K562 (cell line): Measurements from ENCODE around the gene LIMS1. TPM values are rescaled to one million over a fixed set of nuclear protein-coding genes. Genes with fewer than 3 reads are reported as not detected.

Experiments used
- ARID1B ChIP-seq: fragments of 450-650 bp; IDR thresholded peaks from 2 replicates; pipeline ENCODE4 v1.6.1; 2016; ENCODE audit warnings: antibody characterized with exemption, mild to moderate bottlenecking, inconsistent platforms
- ATF4 ChIP-seq: fragments of 450-650 bp; formaldehyde crosslinking; IDR thresholded peaks from 2 replicates; pipeline ENCODE4 v1.4.0; 2022; ENCODE audit warnings: mild to moderate bottlenecking, moderate library complexity
- ATF7 ChIP-seq: fragments of 450-650 bp; IDR thresholded peaks from 2 replicates; pipeline ENCODE4 v1.7.1; 2014; ENCODE audit warnings: mild to moderate bottlenecking, moderate library complexity
- CBX8 ChIP-seq: fragments of 200-600 bp; sonication (generic); IDR thresholded peaks from 2 replicates; pipeline ENCODE4 v1.6.1; 2012; ENCODE audit warnings: borderline replicate concordance, mixed run types, low read depth, mild to moderate bottlenecking, moderate library complexity, mixed read lengths, low read length, control low read depth, inconsistent platforms; ENCODE audit not compliant: poor library complexity, severe bottlenecking; ENCODE audit errors: extremely low read depth
- CSDE1 ChIP-seq, 2 experiments: fragments of 450-650 bp; IDR thresholded peaks; 2 replicates each; pipeline ENCODE4 v1.6.1; 2016; ENCODE audit warnings: mild to moderate bottlenecking in 1 of 2
- DMBX1 ChIP-seq: fragments of 250-450 bp; sonication (Bioruptor Pico); IDR thresholded peaks from 2 replicates; pipeline ENCODE4 v1.8.0; 2022; ENCODE audit warnings: inconsistent platforms, mild to moderate bottlenecking, moderate library complexity, borderline replicate concordance
- ESRRB ChIP-seq: fragments of 250-450 bp; sonication (Bioruptor Pico); IDR thresholded peaks from 2 replicates; pipeline ENCODE4 v1.5.0; 2020; ENCODE audit warnings: mild to moderate bottlenecking, moderate library complexity, borderline replicate concordance
- GABPB2 ChIP-seq: fragments of 250-450 bp; sonication (Bioruptor Pico); conservative IDR thresholded peaks from 2 replicates; pipeline ENCODE4 v1.5.1; 2021; ENCODE audit warnings: mild to moderate bottlenecking
- GTF2B ChIP-seq: IDR thresholded peaks from 2 replicates; pipeline ENCODE4 v1.6.1; 2011; ENCODE audit not compliant: insufficient read length; ENCODE audit errors: extremely low read depth
- HDGF ChIP-seq: fragments of 450-650 bp; IDR thresholded peaks from 2 replicates; pipeline ENCODE4 v1.6.1; 2016
- HMG20A ChIP-seq: fragments of 450-650 bp; formaldehyde crosslinking; conservative IDR thresholded peaks from 2 replicates; pipeline ENCODE4 v1.4.0; 2020; ENCODE audit warnings: mild to moderate bottlenecking, mixed read lengths
- JUN ChIP-seq, 2 experiments: sonication (generic) in 1 of 2; formaldehyde crosslinking in 1 of 2; IDR thresholded peaks; 2 replicates each; pipeline versions ENCODE4 v1.6.1 to v1.8.0; 2012 to 2022; ENCODE audit warnings: borderline replicate concordance in 2 of 2, mild to moderate bottlenecking in 2 of 2, improper control_type of control experiment in 1 of 2, low read depth in 1 of 2, low read length in 1 of 2, missing genetic modification reagents in 1 of 2
- MED1 ChIP-seq: sonication (generic); formaldehyde crosslinking; IDR thresholded peaks from 2 replicates; pipeline ENCODE4 v1.8.1; 2023; ENCODE audit warnings: missing genetic modification reagents, borderline replicate concordance
- MEF2D ChIP-seq: conservative IDR thresholded peaks from 2 replicates; pipeline ENCODE4 v1.6.1; 2016; ENCODE audit warnings: low read depth, missing genetic modification characterization, missing compliant biosample characterization
- POU5F1 ChIP-seq: fragments of 150-350 bp; IDR thresholded peaks from 2 replicates; pipeline ENCODE4 v1.6.1; 2014; ENCODE audit warnings: borderline replicate concordance, low read length, low read depth, mild to moderate bottlenecking; ENCODE audit not compliant: partially characterized antibody
- PURB ChIP-seq: sonication (generic); formaldehyde crosslinking; IDR thresholded peaks from 2 replicates; pipeline ENCODE4 v1.9.0; 2021; ENCODE audit warnings: low read depth, mild to moderate bottlenecking, missing genetic modification reagents
- SLC30A9 ChIP-seq: fragments of 250-450 bp; sonication (Bioruptor Pico); IDR thresholded peaks from 2 replicates; pipeline ENCODE4 v1.8.0; 2022; ENCODE audit warnings: mild to moderate bottlenecking, moderate library complexity
- SMARCB1 ChIP-seq: IDR thresholded peaks from 2 replicates; pipeline ENCODE4 v1.6.1; 2011; ENCODE audit warnings: improper control_type of control experiment, low read depth; ENCODE audit not compliant: insufficient read length
- ZNF3 ChIP-seq: fragments of 250-450 bp; sonication (Bioruptor Pico); IDR thresholded peaks from 2 replicates; pipeline ENCODE4 v1.5.0; 2021; ENCODE audit warnings: mild to moderate bottlenecking, moderate library complexity
- ZNF316 ChIP-seq: fragments of 450-650 bp; IDR thresholded peaks from 2 replicates; pipeline ENCODE4 v1.6.1; 2016
- ZNF77 ChIP-seq: fragments of 250-450 bp; sonication (Bioruptor Pico); IDR thresholded peaks from 2 replicates; pipeline ENCODE4 v1.5.0; 2020
- polyA plus RNA-seq, 8 experiments: library from polyadenylated mRNA; depleted of rRNA in 4 of 8; stranded (reverse) in 5 of 8; unstranded in 3 of 8; fragments of >200 nt; fragmentation: Nextera tagmentation in 2 of 8; fragmentation: Illumina TruSeq in 1 of 8; extraction: Ambion mirVana in 2 of 8; extraction: Trizol in 1 of 8; gene quantifications; 2 replicates each; pipeline versions ENCODE4 v1.2.1 to v1.2.3, GENCODE V29; 2011 to 2014; ENCODE audit warnings: inconsistent platforms in 1 of 8, missing spikeins in 1 of 8
- total RNA-seq, 7 experiments: library from RNA; depleted of rRNA in 6 of 7; stranded (reverse); fragments of >200 nt in 6 of 7; fragmentation: Illumina TruSeq in 2 of 7; extraction: Trizol in 2 of 7; gene quantifications; 2 replicates each; pipeline versions ENCODE4 v1.2.1 to v1.2.3, GENCODE V29; 2011 to 2021; ENCODE audit warnings: low replicate concordance in 1 of 7
- TF ChIP-seq, protein P1 (sequence below): sonication (generic); formaldehyde crosslinking; IDR thresholded peaks from 2 replicates; pipeline ENCODE4 v1.8.1; 2022; ENCODE audit warnings: missing genetic modification reagents
- TF ChIP-seq, protein P2 (sequence below): fragments of 250-450 bp; sonication (Bioruptor Pico); IDR thresholded peaks from 2 replicates; pipeline ENCODE4 v1.5.0; 2021; ENCODE audit warnings: mild to moderate bottlenecking, borderline replicate concordance

Gene LIMS1
- total and polyA plus RNA-seq, 9 of the 15 experiments (the other 6 are each of a cell fraction or from before 2014, with no cell fraction given) = 52.8 to 134 (median 81.0) TPM

- TF ChIP-seq, protein P1, sequence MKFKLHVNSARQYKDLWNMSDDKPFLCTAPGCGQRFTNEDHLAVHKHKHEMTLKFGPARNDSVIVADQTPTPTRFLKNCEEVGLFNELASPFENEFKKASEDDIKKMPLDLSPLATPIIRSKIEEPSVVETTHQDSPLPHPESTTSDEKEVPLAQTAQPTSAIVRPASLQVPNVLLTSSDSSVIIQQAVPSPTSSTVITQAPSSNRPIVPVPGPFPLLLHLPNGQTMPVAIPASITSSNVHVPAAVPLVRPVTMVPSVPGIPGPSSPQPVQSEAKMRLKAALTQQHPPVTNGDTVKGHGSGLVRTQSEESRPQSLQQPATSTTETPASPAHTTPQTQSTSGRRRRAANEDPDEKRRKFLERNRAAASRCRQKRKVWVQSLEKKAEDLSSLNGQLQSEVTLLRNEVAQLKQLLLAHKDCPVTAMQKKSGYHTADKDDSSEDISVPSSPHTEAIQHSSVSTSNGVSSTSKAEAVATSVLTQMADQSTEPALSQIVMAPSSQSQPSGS (CRISPR knock-in tag) = no peak
- TF ChIP-seq DMBX1 (0 out of 2 replicates have a peak, but pooled peaks have one; percentile 36), CBX8 (no peak), POU5F1 (no peak), GABPB2 (CRISPR knock-in tag) (no peak), CSDE1 (IDR thresholded peaks at IDR 0.05) (no peak), HDGF (no peak), GTF2B (no peak), MEF2D (tag) (no peak), JUN (IDR thresholded peaks at IDR 0.05; ENCODE audit: borderline replicate concordance, low read depth, low read length) (peak; percentile 79), JUN (CRISPR knock-in tag; IDR thresholded peaks at IDR 0.05; ENCODE audit: borderline replicate concordance) (no peak), SLC30A9 (CRISPR knock-in tag) (no peak), SMARCB1 (no peak), ESRRB (CRISPR knock-in tag) (0 out of 2 replicates have a peak, but pooled peaks have one; percentile 38), ZNF3 (CRISPR knock-in tag) (no peak), MED1 (no peak), ATF7 (no peak), ZNF77 (no peak), ARID1B (peak; percentile 58), ATF4 (CRISPR knock-in tag) (no peak), HMG20A (CRISPR knock-in tag) (no peak), ZNF316 (peak; percentile 46), PURB (CRISPR knock-in tag) (no peak)
- TF ChIP-seq, protein P2, sequence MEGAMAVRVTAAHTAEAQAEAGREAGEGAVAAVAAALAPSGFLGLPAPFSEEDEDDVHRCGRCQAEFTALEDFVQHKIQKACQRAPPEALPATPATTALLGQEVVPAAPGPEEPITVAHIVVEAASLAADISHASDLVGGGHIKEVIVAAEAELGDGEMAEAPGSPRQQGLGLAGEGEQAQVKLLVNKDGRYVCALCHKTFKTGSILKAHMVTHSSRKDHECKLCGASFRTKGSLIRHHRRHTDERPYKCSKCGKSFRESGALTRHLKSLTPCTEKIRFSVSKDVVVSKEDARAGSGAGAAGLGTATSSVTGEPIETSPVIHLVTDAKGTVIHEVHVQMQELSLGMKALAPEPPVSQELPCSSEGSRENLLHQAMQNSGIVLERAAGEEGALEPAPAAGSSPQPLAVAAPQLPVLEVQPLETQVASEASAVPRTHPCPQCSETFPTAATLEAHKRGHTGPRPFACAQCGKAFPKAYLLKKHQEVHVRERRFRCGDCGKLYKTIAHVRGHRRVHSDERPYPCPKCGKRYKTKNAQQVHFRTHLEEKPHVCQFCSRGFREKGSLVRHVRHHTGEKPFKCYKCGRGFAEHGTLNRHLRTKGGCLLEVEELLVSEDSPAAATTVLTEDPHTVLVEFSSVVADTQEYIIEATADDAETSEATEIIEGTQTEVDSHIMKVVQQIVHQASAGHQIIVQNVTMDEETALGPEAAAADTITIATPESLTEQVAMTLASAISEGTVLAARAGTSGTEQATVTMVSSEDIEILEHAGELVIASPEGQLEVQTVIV (CRISPR knock-in tag) = no peak
Observed at GRCh38 chr2:108594132-108594981, 60.1 kb downstream of the LIMS1 start (continued).
